T-helper 2 cell treated with Interferon-gamma antibody and Interleukin-4, amounts not matched to agents 100 ng/mL and 5 ng/mL, for 36 hours (primary cell): ENCODE results near the gene TNMD. TPM values are rescaled to one million over a fixed set of nuclear protein-coding genes. Genes with fewer than 3 reads are reported as not detected.

Source experiments
- intact Hi-C: fragments of 100-400 bp; cut with micrococcal nuclease; formaldehyde crosslinking; loops from one replicate; pipeline ENCODE4 v1.15.1; 2023
- total RNA-seq: library from RNA; stranded (reverse); gene quantifications from 2 replicates; pipeline ENCODE4 v1.2.3, GENCODE V29; 2022

Gene TNMD
- total RNA-seq, 1 donor from 2014 or later = not detected

DNA sequence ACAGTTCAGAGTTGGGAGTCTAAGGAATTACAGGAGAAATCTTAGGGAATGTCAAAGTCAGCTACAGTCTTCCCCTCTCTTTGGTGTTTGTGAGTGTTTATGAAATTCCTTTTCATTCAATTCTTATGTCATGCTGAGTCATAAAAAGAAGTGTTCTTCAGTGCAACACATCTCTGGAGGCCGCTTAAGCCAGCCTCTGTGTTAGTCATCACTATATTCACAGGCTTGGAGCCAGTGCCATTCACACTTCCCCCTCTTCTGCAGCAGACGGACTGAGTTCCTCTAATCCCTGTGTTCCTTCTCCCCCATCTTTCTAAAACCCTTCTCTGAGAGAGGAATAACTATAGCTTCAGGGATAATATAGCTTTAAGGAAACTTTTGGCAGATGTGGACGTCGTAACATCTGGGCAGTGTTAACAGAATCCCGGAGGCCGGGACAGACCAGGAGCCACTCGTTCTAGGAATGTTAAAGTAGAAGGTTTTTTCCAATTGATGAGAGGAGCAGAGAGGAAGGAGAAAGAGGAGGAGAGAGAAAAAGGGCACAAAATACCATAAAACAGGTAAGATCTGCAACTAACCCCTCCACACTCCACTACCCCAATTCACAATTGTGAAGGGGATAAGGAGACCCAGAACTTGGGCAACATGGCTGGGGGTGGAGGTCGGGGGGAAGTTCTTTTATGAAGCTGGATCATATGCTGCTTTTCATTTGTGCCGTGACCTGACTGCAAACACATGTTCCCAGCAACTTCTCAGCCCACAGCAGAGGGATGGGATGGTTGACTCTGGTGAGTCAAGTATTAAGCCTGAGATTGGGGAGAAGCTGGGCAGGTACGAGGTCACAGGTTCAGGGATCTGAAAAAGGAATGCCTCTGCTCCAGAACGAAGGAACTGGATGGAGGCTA lies 59.5 kb downstream of the TNMD start, which contains the start of gene SRPX2:
TSS of gene SRPX2 (plus strand) at position 244 of the 905 bp plus-strand sequence. CDS start 2,124 bp downstream, outside the sequence.
- intact Hi-C loops = no loop called here

DNA sequence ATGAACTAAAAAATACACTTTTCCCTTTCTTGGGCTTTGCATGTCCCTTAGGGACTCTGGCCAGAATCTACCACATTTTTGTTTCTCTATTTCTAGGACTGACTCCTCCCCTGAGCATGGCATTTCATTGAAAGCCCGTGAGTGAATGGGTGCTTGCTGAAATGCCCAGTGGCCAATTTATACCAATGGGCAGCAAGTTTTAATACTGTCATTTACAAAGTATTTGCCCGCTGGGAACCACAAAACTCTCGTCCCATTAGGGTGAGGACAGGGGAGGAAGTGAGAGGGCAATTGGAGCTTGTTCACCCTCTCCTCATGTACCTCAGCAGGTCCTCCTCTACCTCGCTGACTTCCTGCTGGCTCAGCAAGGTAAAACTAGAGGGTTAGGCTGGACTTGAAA lies 60.4 kb downstream of the TNMD start:
- intact Hi-C loops = no loop called here

DNA sequence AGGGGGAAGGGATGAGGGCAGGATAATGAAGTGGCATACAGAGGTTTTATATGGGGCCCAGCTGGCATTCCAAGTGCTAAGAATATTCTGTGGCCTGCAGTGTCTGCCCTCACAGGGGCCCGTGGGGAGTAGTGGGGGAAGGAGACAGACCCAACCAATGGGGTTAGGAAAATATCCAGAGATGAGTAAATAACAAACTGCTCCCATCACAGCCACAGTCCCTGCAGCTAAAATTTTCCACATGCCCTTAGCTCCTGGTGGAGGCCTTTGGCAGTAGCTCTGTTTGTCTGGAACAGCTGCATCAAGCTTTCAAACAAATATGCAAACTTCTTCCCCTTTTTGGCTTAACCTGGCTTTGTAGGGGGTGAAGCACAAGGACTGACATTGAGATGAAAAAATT lies 62.4 kb downstream of the TNMD start:
- intact Hi-C loops = no loop called here

DNA sequence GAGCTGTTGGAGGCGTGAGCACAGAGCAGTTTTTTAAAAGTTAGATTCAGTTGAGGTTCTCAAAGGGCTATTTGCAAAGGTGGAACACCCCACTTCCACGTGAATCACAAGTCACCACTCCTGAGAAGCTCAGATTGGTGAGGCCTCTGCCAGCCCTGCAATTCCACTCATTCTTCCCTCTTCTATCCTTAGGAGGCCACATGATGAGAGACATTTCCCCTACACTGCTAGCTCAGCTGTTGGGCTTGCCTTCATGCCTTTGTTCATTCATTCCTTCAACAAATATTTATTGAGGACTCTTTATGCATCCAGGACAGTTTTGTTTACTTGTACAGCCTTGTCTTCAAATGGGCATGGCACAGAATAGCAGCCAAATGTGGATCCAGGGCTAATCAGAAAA lies 63.0 kb downstream of the TNMD start:
- intact Hi-C loops = no loop called here

DNA sequence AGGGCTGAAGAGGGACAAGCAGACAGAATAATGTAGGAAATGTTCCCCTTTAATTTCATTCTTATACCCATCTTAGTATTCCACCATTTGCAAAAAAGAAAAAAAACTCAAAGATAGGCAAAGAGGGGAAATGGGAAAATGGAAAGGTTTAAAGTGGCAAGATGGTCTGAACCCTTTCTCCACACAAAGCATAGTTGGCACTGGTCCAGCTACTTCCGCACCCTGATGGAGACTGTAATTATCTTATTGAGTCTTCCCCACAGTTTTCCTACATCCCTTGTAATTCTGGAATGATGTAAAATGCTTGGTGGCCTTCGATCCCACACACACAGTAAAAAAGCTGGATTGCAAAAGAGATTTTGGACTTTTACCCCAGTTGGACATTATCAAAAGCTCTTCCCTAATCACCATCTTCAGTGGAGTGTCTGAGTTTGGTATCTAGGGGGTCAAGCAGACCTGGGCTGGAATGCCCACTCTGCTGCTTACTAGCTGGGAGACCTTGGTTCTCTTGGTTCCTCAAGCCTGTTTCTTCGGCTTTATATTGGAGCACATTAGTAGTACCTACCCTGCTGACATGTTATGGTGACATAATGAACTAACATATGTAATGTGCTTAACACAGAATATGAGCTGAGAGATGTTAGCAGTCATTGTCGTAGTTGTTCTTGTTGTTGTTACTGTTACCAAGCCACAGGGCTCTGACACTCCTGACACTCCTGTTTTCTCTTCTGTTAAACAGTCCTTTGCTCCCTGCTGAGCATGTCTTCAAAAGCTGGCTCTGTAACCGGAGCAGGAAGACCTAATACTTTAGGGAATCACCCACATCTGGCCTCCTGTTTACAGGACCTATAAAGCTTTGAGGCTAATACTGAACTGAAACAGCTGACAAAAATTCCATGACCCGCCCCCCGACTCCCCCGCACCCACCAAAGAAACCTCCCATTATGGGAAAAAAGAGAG lies 64.0 kb downstream of the TNMD start:
- intact Hi-C loops = no loop called here

Other genes with a start within 250 kb of the TNMD start
- not detected in 2 replicates for gene PCDH19, start 174.7 kb upstream of the TNMD start, total RNA-seq
- not detected in 2 replicates for gene TSPAN6, start 51.9 kb downstream of the TNMD start, total RNA-seq
- gene SRPX2, start 59.3 kb downstream of the TNMD start, total RNA-seq = not detected in 2 replicates
- gene SYTL4, start 147.2 kb downstream of the TNMD start, total RNA-seq = not detected in 2 replicates
- 41.2 and 42.8 TPM in 2 replicates for gene CSTF2, start 235.5 kb downstream of the TNMD start, total RNA-seq